Spleen (tissue), 7 donors: ENCODE data around the gene SUCLG2.

ENCODE experiments used
- CTCF ChIP-seq, 11 experiments: fragments of 200-600 bp in 7 of 11; fragments of 450-650 bp in 4 of 11; sonication (generic) in 4 of 11; IDR thresholded peaks in 8 of 11; conservative IDR thresholded peaks in 3 of 11; 1 replicate in 7 of 11; 2 replicates in 4 of 11; pipeline versions ENCODE4 v1.4.0 to v1.8.0; 2016 to 2021; ENCODE audit warnings: antibody characterized with exemption in 11 of 11, inconsistent platforms in 4 of 11, mild to moderate bottlenecking in 1 of 11
- POLR2A ChIP-seq, 3 donors: fragments of 450-650 bp; IDR thresholded peaks; one replicate each; pipeline ENCODE4 v1.5.1; 2017; ENCODE audit warnings: antibody characterized with exemption in 3 of 3, mild to moderate bottlenecking in 1 of 3
- POLR2AphosphoS5 ChIP-seq, 3 donors: sonication (generic); formaldehyde crosslinking; IDR thresholded peaks; one replicate each; pipeline ENCODE4 v1.5.1; 2017; ENCODE audit warnings: antibody characterized with exemption in 3 of 3
- donor health status: DM: no; HTN: no; CAD: no; lungs with moderate emphysema.
- donor health status: DM: no; HTN: no; CAD: no.
- donor health status: DM: no; HTN: no; CAD: no.

GRCh38 chr3:67644827-67645226 is 9.6 kb downstream of the SUCLG2 start:
- TF ChIP-seq CTCF (IDR thresholded peaks at IDR 0.05 in 8 of 11, conservative IDR thresholded peaks at IDR 0.05 in 3 of 11) (no peak), POLR2A (IDR thresholded peaks at IDR 0.05) (no peak), POLR2AphosphoS5 (IDR thresholded peaks at IDR 0.05) (no peak)
